Daoy (cell line): Measurements from ENCODE around the gene NAT9. TPM values are rescaled to one million over a fixed set of nuclear protein-coding genes. Genes with fewer than 3 reads are reported as not detected.
A peak's percentile ranks its signal among the peaks of the same experiment; 100 is the strongest.

Experiments used
- DNase-seq: peaks from one replicate; pipeline ENCODE4 v3.0.0-alpha.2; 2015; ENCODE audit warnings: low read depth
- total RNA-seq: library from RNA; depleted of rRNA; stranded (reverse); fragments of >200 nt; shearing (Covaris generic); gene quantifications from 2 replicates; pipeline ENCODE4 v1.2.3, GENCODE V29; 2014

The NAT9 gene
- total RNA-seq, 1 experiment from 2014 or later: 31.1 TPM

- no peak for DNase-seq
These were observed 29.4 kb upstream of the NAT9 start for GRCh38 chr17:74805591-74805991.

- DNase-seq: no peak
These were observed 28.5 kb upstream of the NAT9 start for GRCh38 chr17:74804683-74805082.

GRCh38 chr17:74803971-74804370 is 27.8 kb upstream of the NAT9 start:
- no peak for DNase-seq

- DNase-seq: no peak
These were observed 27.3 kb upstream of the NAT9 start for GRCh38 chr17:74803388-74803930.

GRCh38 chr17:74801896-74802295 is 25.8 kb upstream of the NAT9 start:
- DNase-seq: no peak

GRCh38 chr17:74800531-74800930 is 24.4 kb upstream of the NAT9 start:
- DNase-seq: no peak

GRCh38 chr17:74799097-74799496 is 23.0 kb upstream of the NAT9 start:
- no peak for DNase-seq

GRCh38 chr17:74798239-74798707 is 22.1 kb upstream of the NAT9 start:
- peak; percentile 56 for DNase-seq

GRCh38 chr17:74797824-74798223 is 21.7 kb upstream of the NAT9 start:
- DNase-seq: no peak

GRCh38 chr17:74796866-74797265 is 20.7 kb upstream of the NAT9 start:
- DNase-seq: no peak

GRCh38 chr17:74796211-74796610 is 20.1 kb upstream of the NAT9 start:
- no peak for DNase-seq

GRCh38 chr17:74795327-74796020 is 19.3 kb upstream of the NAT9 start:
- DNase-seq: no peak

- DNase-seq: no peak
These were observed 16.5 kb upstream of the NAT9 start for GRCh38 chr17:74792586-74793105.

GRCh38 chr17:74790161-74791058 is 14.3 kb upstream of the NAT9 start:
- DNase-seq: no peak

GRCh38 chr17:74786431-74787055 is 10.4 kb upstream of the NAT9 start:
- DNase-seq: no peak

GRCh38 chr17:74785981-74786360 is 9.8 kb upstream of the NAT9 start:
- no peak for DNase-seq

- DNase-seq: no peak
These were observed 9.2 kb upstream of the NAT9 start for GRCh38 chr17:74785096-74785980.

GRCh38 chr17:74784125-74784810 is 8.1 kb upstream of the NAT9 start:
- no peak for DNase-seq

GRCh38 chr17:74782571-74782970 is 6.4 kb upstream of the NAT9 start:
- no peak for DNase-seq
